ENCODE data around the gene DIRAS1. TPM values are rescaled to one million over a fixed set of nuclear protein-coding genes. Genes with fewer than 3 reads are reported as not detected.

The DIRAS1 gene
- total RNA-seq, 1 experiment from 2014 or later, result 18.5 TPM

- intact Hi-C loops (cut with micrococcal nuclease; ENCODE audit: unreplicated experiment) (no loop called here), in situ Hi-C loops (cut with HindIII; ENCODE audit: low pct_unique_long_range_greater_than_20kb, low sequenced_read_pairs) (no loop called here)
- Histone ChIP-seq H3K9me3 (ENCODE audit: control insufficient read depth, insufficient read depth, low read depth, low read length) (no peaks in the 10 kb centered on the region), H3K27me3 (ENCODE audit: control insufficient read depth, insufficient read depth, low read length) (no peaks in the 10 kb centered on the region), H3K4me1 (ENCODE audit: control insufficient read depth, insufficient read depth, low read length) (peaks cover 3% of the 10 kb centered on the region; the same call in 1 of the 2 replicates), H3K4me3 (ENCODE audit: low read depth in 2 of 2, low read length in 2 of 2) (no peak overlapping the region), H3K36me3 (ENCODE audit: control insufficient read depth, insufficient read depth, low read length) (no peaks in the 10 kb centered on the region; the same call in 1 of the 2 replicates), H3K27ac (ENCODE audit: low read length) (no peak overlapping the region)
- TF ChIP-seq, protein P1, sequence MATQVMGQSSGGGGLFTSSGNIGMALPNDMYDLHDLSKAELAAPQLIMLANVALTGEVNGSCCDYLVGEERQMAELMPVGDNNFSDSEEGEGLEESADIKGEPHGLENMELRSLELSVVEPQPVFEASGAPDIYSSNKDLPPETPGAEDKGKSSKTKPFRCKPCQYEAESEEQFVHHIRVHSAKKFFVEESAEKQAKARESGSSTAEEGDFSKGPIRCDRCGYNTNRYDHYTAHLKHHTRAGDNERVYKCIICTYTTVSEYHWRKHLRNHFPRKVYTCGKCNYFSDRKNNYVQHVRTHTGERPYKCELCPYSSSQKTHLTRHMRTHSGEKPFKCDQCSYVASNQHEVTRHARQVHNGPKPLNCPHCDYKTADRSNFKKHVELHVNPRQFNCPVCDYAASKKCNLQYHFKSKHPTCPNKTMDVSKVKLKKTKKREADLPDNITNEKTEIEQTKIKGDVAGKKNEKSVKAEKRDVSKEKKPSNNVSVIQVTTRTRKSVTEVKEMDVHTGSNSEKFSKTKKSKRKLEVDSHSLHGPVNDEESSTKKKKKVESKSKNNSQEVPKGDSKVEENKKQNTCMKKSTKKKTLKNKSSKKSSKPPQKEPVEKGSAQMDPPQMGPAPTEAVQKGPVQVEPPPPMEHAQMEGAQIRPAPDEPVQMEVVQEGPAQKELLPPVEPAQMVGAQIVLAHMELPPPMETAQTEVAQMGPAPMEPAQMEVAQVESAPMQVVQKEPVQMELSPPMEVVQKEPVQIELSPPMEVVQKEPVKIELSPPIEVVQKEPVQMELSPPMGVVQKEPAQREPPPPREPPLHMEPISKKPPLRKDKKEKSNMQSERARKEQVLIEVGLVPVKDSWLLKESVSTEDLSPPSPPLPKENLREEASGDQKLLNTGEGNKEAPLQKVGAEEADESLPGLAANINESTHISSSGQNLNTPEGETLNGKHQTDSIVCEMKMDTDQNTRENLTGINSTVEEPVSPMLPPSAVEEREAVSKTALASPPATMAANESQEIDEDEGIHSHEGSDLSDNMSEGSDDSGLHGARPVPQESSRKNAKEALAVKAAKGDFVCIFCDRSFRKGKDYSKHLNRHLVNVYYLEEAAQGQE (IDR thresholded peaks at IDR 0.05; ENCODE audit: insufficient read depth in 1 of 2, low read depth in 2 of 2, low read length in 1 of 2), result no peak
- TF ChIP-seq SIN3A (IDR thresholded peaks at IDR 0.05; ENCODE audit: borderline replicate concordance, insufficient read depth, low read depth, low read length) (no peak), TCF7L2 (IDR thresholded peaks at IDR 0.05; ENCODE audit: low read depth, low read length) (no peak), POLR2AphosphoS5 (IDR thresholded peaks at IDR 0.05; ENCODE audit: low read depth, low read length) (no peak)
- TF ChIP-seq, protein P2, sequence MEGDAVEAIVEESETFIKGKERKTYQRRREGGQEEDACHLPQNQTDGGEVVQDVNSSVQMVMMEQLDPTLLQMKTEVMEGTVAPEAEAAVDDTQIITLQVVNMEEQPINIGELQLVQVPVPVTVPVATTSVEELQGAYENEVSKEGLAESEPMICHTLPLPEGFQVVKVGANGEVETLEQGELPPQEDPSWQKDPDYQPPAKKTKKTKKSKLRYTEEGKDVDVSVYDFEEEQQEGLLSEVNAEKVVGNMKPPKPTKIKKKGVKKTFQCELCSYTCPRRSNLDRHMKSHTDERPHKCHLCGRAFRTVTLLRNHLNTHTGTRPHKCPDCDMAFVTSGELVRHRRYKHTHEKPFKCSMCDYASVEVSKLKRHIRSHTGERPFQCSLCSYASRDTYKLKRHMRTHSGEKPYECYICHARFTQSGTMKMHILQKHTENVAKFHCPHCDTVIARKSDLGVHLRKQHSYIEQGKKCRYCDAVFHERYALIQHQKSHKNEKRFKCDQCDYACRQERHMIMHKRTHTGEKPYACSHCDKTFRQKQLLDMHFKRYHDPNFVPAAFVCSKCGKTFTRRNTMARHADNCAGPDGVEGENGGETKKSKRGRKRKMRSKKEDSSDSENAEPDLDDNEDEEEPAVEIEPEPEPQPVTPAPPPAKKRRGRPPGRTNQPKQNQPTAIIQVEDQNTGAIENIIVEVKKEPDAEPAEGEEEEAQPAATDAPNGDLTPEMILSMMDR (IDR thresholded peaks at IDR 0.05), result no peak
- no peak for ATAC-seq
- ChIA-PET POLR2A (no interaction called here), CTCF (no interaction called here)
- DNase-seq (ENCODE audit: low read depth, low spot score), result no peak
- no TSS peak for BruUV-seq (replicated peaks)
Observed at GRCh38 chr19:2734589-2735288, 13.6 kb upstream of the DIRAS1 start.

DNA sequence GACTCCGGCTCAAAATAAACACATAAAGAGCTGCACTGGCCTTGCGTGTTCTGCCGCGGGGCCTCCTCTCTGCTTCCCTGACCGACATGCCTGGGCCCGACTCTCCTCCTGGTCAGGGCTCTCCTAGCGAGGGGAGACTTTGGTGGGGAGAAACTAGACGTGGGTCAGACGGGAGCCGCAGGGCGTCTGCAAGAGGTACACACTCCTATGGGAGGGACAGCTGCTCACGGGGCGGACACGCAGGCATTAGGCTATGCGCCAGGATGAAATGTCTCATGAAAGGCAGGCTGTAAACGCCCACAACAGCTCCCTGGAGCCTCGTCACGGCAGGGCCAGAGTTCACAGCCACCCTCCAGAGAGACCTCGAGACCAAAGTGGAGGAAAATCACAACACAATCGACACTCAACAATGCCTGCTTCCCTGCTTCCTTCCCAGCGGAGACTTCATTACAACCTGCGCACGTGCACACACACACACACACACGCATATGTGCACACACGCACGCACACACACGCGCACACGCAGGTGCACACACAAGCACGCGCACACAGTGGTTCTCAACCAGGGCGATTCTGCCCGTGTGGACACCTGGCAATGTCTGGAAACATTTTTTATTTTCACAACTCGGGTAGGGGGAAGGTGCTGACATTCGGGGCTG, 12.9 kb upstream of the DIRAS1 start:
- Histone ChIP-seq H3K4me3 (ENCODE audit: low read depth in 2 of 2, low read length in 2 of 2) (no peak overlapping the region), H3K36me3 (ENCODE audit: control insufficient read depth, insufficient read depth, low read length) (no peaks in the 10 kb centered on the region; the same call in 1 of the 2 replicates), H3K9me3 (ENCODE audit: control insufficient read depth, insufficient read depth, low read depth, low read length) (no peaks in the 10 kb centered on the region), H3K4me1 (ENCODE audit: control insufficient read depth, insufficient read depth, low read length) (peaks cover 2% of the 10 kb centered on the region; the same call in 1 of the 2 replicates), H3K27me3 (ENCODE audit: control insufficient read depth, insufficient read depth, low read length) (no peaks in the 10 kb centered on the region), H3K27ac (ENCODE audit: low read length) (no peak overlapping the region)
- intact Hi-C loops (cut with micrococcal nuclease; ENCODE audit: unreplicated experiment), result no loop called here
- POLR2A ChIA-PET, result no interaction called here
- TF ChIP-seq, protein P2 (IDR thresholded peaks at IDR 0.05), result no peak
- TF ChIP-seq TCF7L2 (IDR thresholded peaks at IDR 0.05; ENCODE audit: low read depth, low read length), result no peak
- TF ChIP-seq, protein P1 (IDR thresholded peaks at IDR 0.05; ENCODE audit: insufficient read depth in 1 of 2, low read depth in 2 of 2, low read length in 1 of 2), result no peak
- TF ChIP-seq POLR2AphosphoS5 (IDR thresholded peaks at IDR 0.05; ENCODE audit: low read depth, low read length), result no peak
- TF ChIP-seq SIN3A (IDR thresholded peaks at IDR 0.05; ENCODE audit: borderline replicate concordance, insufficient read depth, low read depth, low read length), result no peak
- in situ Hi-C loops (cut with HindIII; ENCODE audit: low pct_unique_long_range_greater_than_20kb, low sequenced_read_pairs), result no loop called here
- CTCF ChIA-PET, result no interaction called here
- BruUV-seq (replicated peaks), result no TSS peak
- ATAC-seq, result no peak
- no peak for DNase-seq (ENCODE audit: low read depth, low spot score)

All from Panc1 (cell line).